Measurements from ENCODE around the gene MATR3. TPM values are rescaled to one million over a fixed set of nuclear protein-coding genes. Genes with fewer than 3 reads are reported as not detected.

Gene MATR3
- total RNA-seq, 1 experiment from 2014 or later = 145 TPM

DNA sequence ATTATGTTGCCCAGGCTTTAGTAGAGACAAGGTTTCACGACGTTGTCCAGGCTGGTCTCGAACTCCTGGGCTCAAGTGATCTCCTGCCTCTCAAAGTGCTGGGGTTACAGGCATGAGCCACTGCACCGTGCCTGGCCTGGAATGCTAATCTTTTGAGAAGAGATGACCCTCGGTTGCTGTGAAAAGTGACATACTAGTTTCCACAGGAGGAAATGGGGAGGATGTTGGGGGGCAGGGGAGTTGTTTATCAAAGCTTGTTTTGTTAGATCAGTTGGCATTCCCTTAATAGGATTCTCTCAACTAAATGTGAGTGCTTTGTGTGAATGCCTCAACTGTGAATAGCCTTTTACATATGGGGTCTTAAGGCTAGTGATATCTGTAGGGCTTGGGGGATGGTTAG lies 16.4 kb upstream of the MATR3 start:
- peaks cover 66% of the 10 kb centered on the region for H3K4me1 ChIP-seq (replicated peaks; ENCODE audit: insufficient read depth)
- CTCF ChIA-PET = interaction anchor here (0.6 kb wide), 1 partner anchor 14 kb away, joined by 4 read pairs; no protein-coding TSS in a partner anchor
- no peak overlapping the region for H2AFZ ChIP-seq
- TF ChIP-seq, protein P1, sequence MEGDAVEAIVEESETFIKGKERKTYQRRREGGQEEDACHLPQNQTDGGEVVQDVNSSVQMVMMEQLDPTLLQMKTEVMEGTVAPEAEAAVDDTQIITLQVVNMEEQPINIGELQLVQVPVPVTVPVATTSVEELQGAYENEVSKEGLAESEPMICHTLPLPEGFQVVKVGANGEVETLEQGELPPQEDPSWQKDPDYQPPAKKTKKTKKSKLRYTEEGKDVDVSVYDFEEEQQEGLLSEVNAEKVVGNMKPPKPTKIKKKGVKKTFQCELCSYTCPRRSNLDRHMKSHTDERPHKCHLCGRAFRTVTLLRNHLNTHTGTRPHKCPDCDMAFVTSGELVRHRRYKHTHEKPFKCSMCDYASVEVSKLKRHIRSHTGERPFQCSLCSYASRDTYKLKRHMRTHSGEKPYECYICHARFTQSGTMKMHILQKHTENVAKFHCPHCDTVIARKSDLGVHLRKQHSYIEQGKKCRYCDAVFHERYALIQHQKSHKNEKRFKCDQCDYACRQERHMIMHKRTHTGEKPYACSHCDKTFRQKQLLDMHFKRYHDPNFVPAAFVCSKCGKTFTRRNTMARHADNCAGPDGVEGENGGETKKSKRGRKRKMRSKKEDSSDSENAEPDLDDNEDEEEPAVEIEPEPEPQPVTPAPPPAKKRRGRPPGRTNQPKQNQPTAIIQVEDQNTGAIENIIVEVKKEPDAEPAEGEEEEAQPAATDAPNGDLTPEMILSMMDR (conservative IDR thresholded peaks at IDR 0.05) = no peak
- no peak for TF ChIP-seq EZH2 (IDR thresholded peaks at IDR 0.05; ENCODE audit: low read depth)
- H3K36me3 ChIP-seq (ENCODE audit: low read depth) = peaks cover 67% of the 10 kb centered on the region
- H3K27me3 ChIP-seq (ENCODE audit: insufficient read depth, low read depth) = no peaks in the 10 kb centered on the region
- BruUV-seq (replicated peaks) = no TSS peak
- H3K27ac ChIP-seq = peak overlapping the region; percentile 81
- H3K9me2 ChIP-seq (ENCODE audit: insufficient read depth) = no peaks in the 10 kb centered on the region
- peak overlapping the region; percentile 92 for H3K4me3 ChIP-seq
- no peaks in the 10 kb centered on the region for H3K9me3 ChIP-seq (ENCODE audit: insufficient read depth, low read depth)
- intact Hi-C loops (cut with micrococcal nuclease; ENCODE audit: unreplicated experiment) = loop anchor here (10.0 kb wide), 1 partner anchor 522 kb away; the partner anchor contains the start of gene CTNNA1
- H4K20me1 ChIP-seq (ENCODE audit: insufficient read depth) = peaks cover 56% of the 10 kb centered on the region
- DNase-seq = no peak
- H3K79me2 ChIP-seq (ENCODE audit: low read depth) = peaks cover 71% of the 10 kb centered on the region
- POLR2A ChIA-PET (ENCODE audit: unreplicated experiment) = interaction anchor here (0.6 kb wide), 1 partner anchor 203 kb away, joined by 3 read pairs; no protein-coding TSS in a partner anchor
- peaks cover 72% of the 10 kb centered on the region for H3F3A ChIP-seq (ENCODE audit: insufficient read depth, low read depth)
- H3K4me2 ChIP-seq = peak overlapping the region; percentile 99

- POLR2A ChIA-PET (ENCODE audit: unreplicated experiment) = no interaction called here
These were observed 14.8 kb upstream of the MATR3 start for GRCh38 chr5:139278540-139279274.

GRCh38 chr5:139282197-139282557 lies 11.4 kb upstream of the MATR3 start:
- Histone ChIP-seq H3K9me2 (ENCODE audit: insufficient read depth) (no peaks in the 10 kb centered on the region), H3K36me3 (ENCODE audit: low read depth) (peaks cover 81% of the 10 kb centered on the region), H3K27ac (0 out of 2 replicates have a peak overlapping the region, but pooled peaks have one; percentile 17), H3K9me3 (ENCODE audit: insufficient read depth, low read depth) (no peaks in the 10 kb centered on the region), H3K27me3 (ENCODE audit: insufficient read depth, low read depth) (no peaks in the 10 kb centered on the region), H3K4me2 (no peak overlapping the region), H3K4me3 (no peak overlapping the region), H3K4me1 (replicated peaks; ENCODE audit: insufficient read depth) (peaks cover 44% of the 10 kb centered on the region), H4K20me1 (ENCODE audit: insufficient read depth) (peaks cover 73% of the 10 kb centered on the region), H3F3A (ENCODE audit: insufficient read depth, low read depth) (peaks cover 100% of the 10 kb centered on the region), H3K79me2 (ENCODE audit: low read depth) (peaks cover 51% of the 10 kb centered on the region), H2AFZ (no peak overlapping the region)
- intact Hi-C loops (cut with micrococcal nuclease; ENCODE audit: unreplicated experiment) = no loop called here
- peak in 1 of 2 experiments; percentile 51 for DNase-seq
- CTCF ChIA-PET = no interaction called here
- TF ChIP-seq EZH2 (IDR thresholded peaks at IDR 0.05; ENCODE audit: low read depth) = no peak
- TF ChIP-seq, protein P1 (conservative IDR thresholded peaks at IDR 0.05) = no peak
- POLR2A ChIA-PET (ENCODE audit: unreplicated experiment) = no interaction called here
- no TSS peak for BruUV-seq (replicated peaks)

More at GRCh38 chr5:139278540-139279274, 14.8 kb upstream of the MATR3 start:
- intact Hi-C loops (cut with micrococcal nuclease; ENCODE audit: unreplicated experiment) = loop anchor here (10.0 kb wide), 1 partner anchor 524 kb away; the partner anchor contains the start of gene CTNNA1
- no peaks in the 10 kb centered on the region for H3K27me3 ChIP-seq (ENCODE audit: insufficient read depth, low read depth)
- TF ChIP-seq EZH2 (IDR thresholded peaks at IDR 0.05; ENCODE audit: low read depth) = no peak
- TF ChIP-seq, protein P1 (conservative IDR thresholded peaks at IDR 0.05) = no peak
- H3K27ac ChIP-seq = peak overlapping the region; percentile 5; the same call in 1 of the 2 replicates
- peaks cover 87% of the 10 kb centered on the region for H3F3A ChIP-seq (ENCODE audit: insufficient read depth, low read depth)
- no peak for DNase-seq
- H3K4me2 ChIP-seq = peak overlapping the region; percentile 99
- BruUV-seq (replicated peaks) = no TSS peak
- no peaks in the 10 kb centered on the region for H3K9me2 ChIP-seq (ENCODE audit: insufficient read depth)
- peaks cover 80% of the 10 kb centered on the region for H3K79me2 ChIP-seq (ENCODE audit: low read depth)
- H3K4me3 ChIP-seq = no peak overlapping the region
- H3K4me1 ChIP-seq (replicated peaks; ENCODE audit: insufficient read depth) = peaks cover 62% of the 10 kb centered on the region
- peaks cover 68% of the 10 kb centered on the region for H4K20me1 ChIP-seq (ENCODE audit: insufficient read depth)
- H3K9me3 ChIP-seq (ENCODE audit: insufficient read depth, low read depth) = no peaks in the 10 kb centered on the region
- H2AFZ ChIP-seq = no peak overlapping the region
- CTCF ChIA-PET = no interaction called here
- H3K36me3 ChIP-seq (ENCODE audit: low read depth) = peaks cover 81% of the 10 kb centered on the region
